ENCODE measurements around the gene PITX3.
"Not testable (repeated sequence)": the region's sequence is repeated elsewhere in the genome, so short reads cannot be mapped to it uniquely, and the experiment has no call there.

Gene PITX3

DNA sequence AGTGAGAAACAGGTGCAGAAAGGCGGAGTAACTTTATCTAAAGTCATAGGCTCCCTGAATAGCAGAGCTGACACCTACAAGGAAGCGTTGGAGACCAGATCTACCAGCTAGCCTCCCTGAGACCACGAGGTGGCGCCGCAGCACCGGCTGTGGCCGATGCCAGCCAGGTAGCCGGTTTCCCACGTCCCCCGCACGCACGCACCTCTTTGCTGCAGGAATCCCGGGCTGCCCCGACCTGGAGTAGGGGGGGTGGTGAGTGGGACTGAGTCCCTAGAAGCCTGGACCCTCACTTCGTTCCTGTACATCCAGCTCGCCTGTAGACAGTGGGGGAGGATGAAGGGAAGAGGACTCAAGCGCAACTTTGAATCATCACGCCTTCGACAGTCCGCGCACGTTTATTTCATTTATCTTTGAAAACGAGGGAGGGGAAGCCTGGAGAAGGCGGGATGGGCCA is 11.5 kb downstream of the PITX3 start:
- peak overlapping the region; percentile 24 for H3K4me3 ChIP-seq (ENCODE audit: low read depth, low read length)

GRCh38 chr10:102227050-102227449 is 14.3 kb downstream of the PITX3 start:
- H3K4me3 ChIP-seq (ENCODE audit: low read depth, low read length): no peak overlapping the region

- H3K4me3 ChIP-seq (ENCODE audit: low read depth, low read length): no peak overlapping the region
These were observed 14.8 kb downstream of the PITX3 start for GRCh38 chr10:102226542-102226870.

- H3K4me3 ChIP-seq (ENCODE audit: low read depth, low read length): no peak within 1 kb of the TSS
These were observed 15.4 kb downstream of the PITX3 start, which contains the start of gene ELOVL3 for GRCh38 chr10:102225646-102226541. ELOVL3 (plus strand) TSS chr10:102226299; CDS start chr10:102226549, 250 bp downstream.

DNA sequence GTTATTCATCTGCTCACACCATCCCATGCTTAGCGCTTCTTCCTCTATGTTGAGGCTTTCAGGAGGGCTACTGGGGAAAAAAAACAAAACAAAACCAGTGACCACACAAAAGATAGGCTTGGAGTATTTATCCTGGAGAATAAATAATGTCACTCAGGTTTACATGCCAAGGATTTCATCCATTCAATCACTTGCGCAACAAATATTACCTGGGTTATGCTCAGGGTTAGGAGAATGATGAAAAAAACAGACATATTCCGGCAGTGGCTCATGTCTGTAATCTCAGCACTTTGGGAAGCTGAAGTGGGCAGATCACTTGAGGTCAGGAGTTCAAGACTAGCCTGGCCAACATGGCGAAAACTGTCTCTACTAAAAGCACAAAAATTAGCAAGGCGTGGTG is 18.5 kb downstream of the PITX3 start:
- H3K4me3 ChIP-seq (ENCODE audit: low read depth, low read length): no peak overlapping the region

DNA sequence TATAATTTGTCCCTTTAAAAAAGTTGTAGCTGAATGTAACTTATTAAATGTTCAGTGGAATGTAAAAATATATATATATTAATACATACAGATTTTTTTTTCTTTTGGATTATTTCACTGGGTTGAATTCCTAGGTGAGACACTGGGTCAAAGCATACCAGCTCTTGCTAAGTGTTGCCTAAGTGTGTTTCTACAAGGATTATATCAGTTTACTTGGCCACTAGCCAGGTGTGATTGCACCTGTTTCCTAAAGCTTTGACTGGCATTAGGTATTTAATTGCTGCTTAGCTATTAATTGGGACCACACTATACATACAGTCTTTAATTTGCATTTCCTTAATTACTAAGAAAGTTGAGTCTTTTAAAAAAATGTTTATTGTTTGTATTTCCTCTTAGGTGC is 20.7 kb downstream of the PITX3 start:
- H3K4me3 ChIP-seq (ENCODE audit: low read depth, low read length): no peak overlapping the region

GRCh38 chr10:102219370-102219769 is 21.9 kb downstream of the PITX3 start:
- H3K4me3 ChIP-seq (ENCODE audit: low read depth, low read length): no peak overlapping the region

GRCh38 chr10:102213599-102213998 is 27.7 kb downstream of the PITX3 start:
- not testable (repeated sequence) for H3K4me3 ChIP-seq (ENCODE audit: low read depth, low read length)

DNA sequence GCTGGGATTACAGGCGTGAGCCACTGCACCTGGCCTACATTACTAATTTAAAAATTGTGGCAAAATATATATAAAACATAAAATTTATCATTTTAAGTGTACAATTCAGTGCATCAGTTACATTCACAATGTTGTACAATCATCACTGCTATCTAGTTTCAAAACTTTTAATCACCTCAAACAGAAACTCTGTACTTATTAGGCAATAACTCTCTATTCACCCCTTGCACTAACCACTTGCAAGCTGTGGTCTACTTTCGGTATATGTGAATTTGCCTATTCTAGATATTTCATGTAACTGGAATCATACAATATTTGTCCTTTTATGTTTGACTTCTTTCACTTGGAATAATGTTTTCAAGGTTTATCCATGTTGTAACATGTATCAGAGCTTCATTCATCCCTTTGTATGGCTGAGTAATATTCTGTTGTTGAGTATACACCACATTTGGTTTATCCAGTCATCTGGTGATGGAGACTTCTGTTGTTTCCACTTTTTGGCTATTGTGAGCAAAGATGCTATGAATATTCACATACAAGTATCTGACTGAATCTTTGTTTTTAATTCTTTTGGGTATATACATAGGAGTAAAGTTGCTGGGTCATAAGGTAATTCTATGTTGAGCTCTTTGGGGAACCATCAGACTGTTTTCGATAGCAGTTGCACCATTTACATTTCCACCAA is 29.6 kb downstream of the PITX3 start:
- H3K4me3 ChIP-seq (ENCODE audit: low read depth, low read length): no peak overlapping the region

DNA sequence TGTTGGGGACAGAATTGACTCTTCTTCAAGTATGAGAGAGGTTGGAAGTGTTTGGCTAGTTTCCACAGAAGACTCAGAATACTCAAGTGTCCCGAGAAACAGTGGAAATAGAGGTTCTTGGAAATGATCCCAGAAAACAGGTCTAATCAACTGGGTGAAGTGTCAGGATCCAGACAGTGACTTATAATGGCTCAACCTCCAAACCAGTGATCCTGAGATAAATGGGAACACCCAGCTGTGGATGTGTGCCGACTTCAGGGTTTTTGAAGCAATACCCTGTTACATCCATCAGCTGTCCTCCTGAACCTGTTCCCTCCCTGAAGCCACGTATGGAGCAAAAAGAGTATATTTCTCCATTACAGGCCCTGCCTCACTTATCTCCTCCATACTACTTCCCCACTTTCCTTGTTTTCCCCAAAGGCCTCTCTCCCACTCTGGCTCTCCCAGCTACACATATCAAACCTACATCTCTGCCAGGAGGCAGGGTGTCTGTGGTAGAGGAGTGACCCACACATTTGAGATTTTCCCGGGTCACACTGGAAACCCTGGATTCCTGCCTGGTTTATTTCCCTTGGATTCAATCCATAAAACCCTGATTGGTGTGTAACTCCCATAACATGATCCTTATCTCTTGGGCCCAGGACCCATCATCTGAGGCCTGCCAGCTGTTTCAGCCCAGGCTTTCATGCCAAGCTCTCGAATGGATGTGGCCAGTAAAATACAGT is 32.8 kb downstream of the PITX3 start:
- H3K4me3 ChIP-seq (ENCODE audit: low read depth, low read length): no peak overlapping the region

- no peak overlapping the region for H3K4me3 ChIP-seq (ENCODE audit: low read depth, low read length)
These were observed 38.9 kb downstream of the PITX3 start for GRCh38 chr10:102202386-102202785.

- H3K4me3 ChIP-seq (ENCODE audit: low read depth, low read length): no peak overlapping the region
These were observed 40.3 kb downstream of the PITX3 start for GRCh38 chr10:102200751-102201640.

DNA sequence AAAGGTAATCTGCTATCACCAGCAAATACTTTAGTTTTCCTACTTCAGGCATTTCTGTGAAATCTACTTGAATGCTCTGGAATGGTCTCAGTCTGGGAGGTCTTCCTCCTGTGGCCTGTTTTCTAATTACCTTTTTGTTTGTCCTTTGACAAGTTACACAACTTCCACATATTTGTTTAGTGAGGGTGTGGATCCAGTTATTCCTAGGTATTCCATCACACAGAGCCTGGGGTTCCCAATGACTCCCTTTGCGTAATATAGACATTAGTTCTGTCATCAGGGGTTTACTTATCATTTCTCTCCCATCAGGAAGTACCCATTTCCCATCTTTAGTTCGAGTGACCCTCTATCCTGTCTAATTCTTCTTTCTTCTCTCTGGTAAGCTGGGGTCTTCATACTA is 43.3 kb downstream of the PITX3 start:
- H3K4me3 ChIP-seq (ENCODE audit: low read depth, low read length): no peak overlapping the region

DNA sequence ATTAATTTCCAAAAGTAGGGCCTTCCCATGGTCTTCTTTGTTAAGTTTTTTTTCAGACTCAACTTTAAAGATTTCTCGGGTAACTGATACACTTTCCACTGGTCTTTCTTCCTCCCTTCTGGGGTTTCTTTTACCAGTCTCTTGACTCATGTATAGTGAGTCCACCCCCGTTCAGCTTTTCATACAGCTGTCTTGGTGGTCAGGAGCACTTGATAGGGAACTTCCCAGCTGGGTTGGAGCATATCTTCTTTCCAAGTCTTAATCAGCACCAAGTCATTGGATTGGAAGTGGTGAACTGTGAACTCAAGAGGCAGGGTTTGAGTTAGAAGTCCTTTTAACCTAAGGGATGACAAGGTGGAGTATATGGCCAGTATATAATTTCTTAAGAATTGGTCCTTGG is 44.4 kb downstream of the PITX3 start:
- H3K4me3 ChIP-seq (ENCODE audit: low read depth, low read length): no peak overlapping the region

- H3K4me3 ChIP-seq (ENCODE audit: low read depth, low read length): no peak overlapping the region
These were observed 45.9 kb downstream of the PITX3 start for GRCh38 chr10:102195296-102195870.

GRCh38 chr10:102191956-102192355 is 49.4 kb downstream of the PITX3 start:
- no peak overlapping the region for H3K4me3 ChIP-seq (ENCODE audit: low read depth, low read length)

- not testable (repeated sequence) for H3K4me3 ChIP-seq (ENCODE audit: low read depth, low read length)
These were observed 52.1 kb downstream of the PITX3 start for GRCh38 chr10:102188941-102189898.

DNA sequence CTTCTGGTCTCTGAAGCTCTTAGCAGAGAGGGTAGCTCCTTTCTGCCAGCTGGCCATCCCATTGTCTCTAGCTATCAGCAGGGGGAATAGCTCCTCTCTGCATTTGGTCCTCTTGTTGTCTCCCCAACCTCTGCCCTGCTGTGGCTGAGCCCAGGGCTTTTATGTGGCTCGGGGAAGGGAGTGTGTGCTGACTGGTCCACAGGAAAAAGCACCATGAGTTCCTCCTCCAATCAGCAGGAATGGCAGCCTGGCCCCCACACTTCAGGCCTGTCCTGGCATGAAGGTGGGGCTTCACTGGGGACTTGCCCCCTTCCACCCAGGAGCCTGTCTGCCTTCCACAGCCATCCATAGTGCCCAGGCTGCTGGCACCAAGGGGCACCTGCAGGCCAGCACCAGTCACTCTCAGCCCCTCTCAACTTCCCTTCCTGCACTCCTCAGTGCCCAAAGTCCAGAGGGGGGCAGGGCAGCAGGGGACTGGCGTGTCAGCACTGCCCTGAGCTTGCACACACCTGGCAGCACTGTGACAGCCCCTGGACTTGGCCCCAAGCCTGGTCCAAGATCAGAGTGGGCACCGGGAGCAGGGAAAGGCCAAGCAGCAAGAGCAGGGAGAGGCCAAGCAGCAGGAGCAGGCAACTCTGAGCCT is 52.9 kb downstream of the PITX3 start:
- no peak overlapping the region for H3K4me3 ChIP-seq (ENCODE audit: low read depth, low read length)

All from iPS-11a (cell line).